Measurements from ENCODE around the gene HPGDS.

DNA sequence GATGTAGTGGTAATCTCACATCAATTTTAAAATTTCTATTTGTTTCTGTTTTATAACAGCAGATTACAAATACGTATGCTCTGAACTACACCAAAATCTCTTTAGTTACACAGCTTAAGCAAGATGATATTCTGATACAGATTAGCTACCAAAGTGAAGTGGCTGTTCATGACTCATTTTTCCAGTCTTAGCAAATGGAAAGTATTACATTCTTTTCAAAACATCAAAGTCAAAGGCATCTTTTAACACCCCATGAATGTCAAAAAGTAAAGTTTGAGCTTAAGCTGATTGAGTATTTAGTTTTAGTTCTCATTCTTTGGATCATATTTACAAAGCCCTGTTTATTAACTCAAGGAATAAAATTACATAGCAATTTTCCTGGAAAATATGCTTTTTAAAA is 6.6 kb upstream of the HPGDS start:
- TF ChIP-seq, protein P1, sequence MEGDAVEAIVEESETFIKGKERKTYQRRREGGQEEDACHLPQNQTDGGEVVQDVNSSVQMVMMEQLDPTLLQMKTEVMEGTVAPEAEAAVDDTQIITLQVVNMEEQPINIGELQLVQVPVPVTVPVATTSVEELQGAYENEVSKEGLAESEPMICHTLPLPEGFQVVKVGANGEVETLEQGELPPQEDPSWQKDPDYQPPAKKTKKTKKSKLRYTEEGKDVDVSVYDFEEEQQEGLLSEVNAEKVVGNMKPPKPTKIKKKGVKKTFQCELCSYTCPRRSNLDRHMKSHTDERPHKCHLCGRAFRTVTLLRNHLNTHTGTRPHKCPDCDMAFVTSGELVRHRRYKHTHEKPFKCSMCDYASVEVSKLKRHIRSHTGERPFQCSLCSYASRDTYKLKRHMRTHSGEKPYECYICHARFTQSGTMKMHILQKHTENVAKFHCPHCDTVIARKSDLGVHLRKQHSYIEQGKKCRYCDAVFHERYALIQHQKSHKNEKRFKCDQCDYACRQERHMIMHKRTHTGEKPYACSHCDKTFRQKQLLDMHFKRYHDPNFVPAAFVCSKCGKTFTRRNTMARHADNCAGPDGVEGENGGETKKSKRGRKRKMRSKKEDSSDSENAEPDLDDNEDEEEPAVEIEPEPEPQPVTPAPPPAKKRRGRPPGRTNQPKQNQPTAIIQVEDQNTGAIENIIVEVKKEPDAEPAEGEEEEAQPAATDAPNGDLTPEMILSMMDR (IDR thresholded peaks at IDR 0.05; ENCODE audit: low read length) = no peak
- no peak for TF ChIP-seq EZH2 (IDR thresholded peaks at IDR 0.05; ENCODE audit: borderline replicate concordance, low read length)
